ENCODE results near the gene PLN. TPM values are rescaled to one million over a fixed set of nuclear protein-coding genes. Genes with fewer than 3 reads are reported as not detected.

PLN gene
- total RNA-seq, 2 donors from 2014 or later = 382 to 468 TPM

DNA sequence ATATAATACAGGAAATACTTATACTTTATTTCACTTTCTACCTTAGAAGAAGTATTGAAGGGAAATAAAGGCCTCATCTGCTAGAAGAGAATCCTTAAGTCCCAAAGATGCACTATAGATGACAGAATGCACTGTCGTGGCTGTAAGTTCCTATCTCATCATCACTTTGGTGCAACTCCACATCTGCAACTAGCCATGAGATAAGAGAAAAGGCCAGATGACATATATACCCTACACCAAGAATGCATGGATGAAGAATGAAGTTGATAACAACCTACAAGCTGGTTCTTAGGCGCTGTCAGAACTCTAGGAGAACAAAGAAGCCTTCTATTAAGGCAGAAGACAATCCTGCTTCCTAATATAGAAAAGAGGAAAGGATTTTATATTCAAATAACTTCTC, 11.6 kb upstream of the PLN start:
- no peaks in the 10 kb centered on the region for H3K9me3 ChIP-seq
- no peaks in the 10 kb centered on the region for H3K27me3 ChIP-seq (replicated peaks; ENCODE audit: insufficient read depth)
- DNase-seq (ENCODE audit: low spot score) (no peak), ATAC-seq (ENCODE audit: insufficient number of reproducible peaks, low FRiP score, low read depth) (no peak)
- TF ChIP-seq CTCF (IDR thresholded peaks at IDR 0.05) = no peak
- H3K27ac ChIP-seq = peak overlapping the region; percentile 29 to 59
- H3K4me1 ChIP-seq (ENCODE audit: control insufficient read depth in 1 of 2, low read depth in 2 of 2) = peaks cover 24 to 37% of the 10 kb centered on the region in 2 donors
- H3K36me3 ChIP-seq = no peaks in the 10 kb centered on the region
- no peak overlapping the region for H3K4me3 ChIP-seq

DNA sequence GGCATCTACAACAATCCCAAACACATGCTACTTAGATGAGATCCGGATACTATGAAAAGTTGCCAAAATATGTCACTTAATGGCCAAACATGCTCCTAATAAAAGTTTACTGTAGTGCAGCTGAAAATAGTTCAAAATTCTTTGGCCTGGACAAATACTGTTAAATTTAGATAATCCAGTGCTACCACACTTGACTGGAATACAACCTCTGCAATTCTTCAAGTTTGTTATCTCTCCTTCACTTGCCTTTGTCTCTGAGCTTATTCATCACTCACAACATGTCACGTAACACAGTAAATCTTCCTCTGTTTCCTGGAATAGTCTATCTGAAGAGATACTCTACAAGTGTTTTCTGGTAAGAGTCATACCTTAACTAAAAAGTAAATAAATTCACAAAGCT, 10.5 kb upstream of the PLN start:
- Histone ChIP-seq H3K4me1 (ENCODE audit: control insufficient read depth in 1 of 2, low read depth in 2 of 2) (peaks cover 30 to 48% of the 10 kb centered on the region in 2 donors), H3K9me3 (no peaks in the 10 kb centered on the region), H3K4me3 (peak overlapping the region; percentile 2), H3K27ac (peak overlapping the region in 1 of 2 donors; percentile 59), H3K27me3 (replicated peaks; ENCODE audit: insufficient read depth) (no peaks in the 10 kb centered on the region), H3K36me3 (no peaks in the 10 kb centered on the region)
- DNase-seq (ENCODE audit: low spot score) (no peak), ATAC-seq (ENCODE audit: insufficient number of reproducible peaks, low FRiP score, low read depth) (no peak)
- TF ChIP-seq CTCF (IDR thresholded peaks at IDR 0.05) = no peak

GRCh38 chr6:118542184-118542952, 5.7 kb upstream of the PLN start:
- no peaks in the 10 kb centered on the region for H3K9me3 ChIP-seq
- no peak for ATAC-seq (ENCODE audit: insufficient number of reproducible peaks, low FRiP score, low read depth)
- peaks cover 27 to 73% of the 10 kb centered on the region in 2 donors for H3K4me1 ChIP-seq (ENCODE audit: control insufficient read depth in 1 of 2, low read depth in 2 of 2)
- peak overlapping the region in 1 of 2 donors; percentile 64 for H3K27ac ChIP-seq
- no peak overlapping the region for H3K4me3 ChIP-seq
- H3K36me3 ChIP-seq = no peaks in the 10 kb centered on the region
- no peak for DNase-seq (ENCODE audit: low spot score)
- H3K27me3 ChIP-seq (replicated peaks; ENCODE audit: insufficient read depth) = no peaks in the 10 kb centered on the region
- TF ChIP-seq CTCF (IDR thresholded peaks at IDR 0.05) = no peak

GRCh38 chr6:118544105-118544504, 4.0 kb upstream of the PLN start:
- Histone ChIP-seq H3K27me3 (replicated peaks; ENCODE audit: insufficient read depth) (no peaks in the 10 kb centered on the region), H3K36me3 (no peaks in the 10 kb centered on the region), H3K4me1 (ENCODE audit: control insufficient read depth in 1 of 2, low read depth in 2 of 2) (peaks cover 12 to 65% of the 10 kb centered on the region in 2 donors), H3K27ac (peak overlapping the region; percentile 89 to 90), H3K4me3 (peak overlapping the region; percentile 27), H3K9me3 (no peaks in the 10 kb centered on the region)
- no peak for ATAC-seq (ENCODE audit: insufficient number of reproducible peaks, low FRiP score, low read depth)
- no peak for TF ChIP-seq CTCF (IDR thresholded peaks at IDR 0.05)
- DNase-seq (ENCODE audit: low spot score) = no peak

DNA sequence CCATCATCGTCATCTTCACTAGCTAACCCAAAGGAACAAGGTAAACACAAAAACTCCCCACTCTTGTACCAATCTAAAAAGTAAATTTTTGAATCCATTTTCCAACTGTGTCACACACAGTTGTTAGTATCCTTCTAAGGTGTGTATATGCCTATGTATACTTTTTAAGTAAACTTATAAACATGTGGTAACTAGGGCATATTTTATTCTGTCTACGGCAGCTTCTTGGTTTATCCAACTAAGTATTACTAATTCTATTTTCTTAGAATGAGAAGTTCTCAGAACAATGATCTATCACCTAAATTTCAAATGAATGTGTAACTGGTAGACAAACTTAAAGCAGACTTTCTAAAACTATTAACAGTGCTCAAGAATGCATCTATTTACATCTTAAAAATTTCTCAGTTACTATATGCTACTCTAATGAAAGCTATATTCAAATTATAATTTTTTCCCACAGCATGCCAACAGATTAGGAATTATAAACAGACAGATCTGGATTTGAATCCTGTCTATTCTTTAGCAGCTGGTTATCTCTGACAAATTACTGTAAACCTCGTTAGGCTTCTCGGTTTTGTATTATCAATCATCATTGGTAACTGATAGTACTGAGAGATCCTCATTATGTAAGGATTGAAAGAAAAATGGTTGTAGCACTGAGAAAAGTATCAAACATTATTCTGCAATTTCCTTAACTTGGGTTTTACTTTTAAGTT, 1.8 kb upstream of the PLN start:
- Histone ChIP-seq H3K27ac (peak overlapping the region; percentile 89 to 90), H3K27me3 (replicated peaks; ENCODE audit: insufficient read depth) (no peaks in the 10 kb centered on the region), H3K9me3 (no peaks in the 10 kb centered on the region), H3K36me3 (peaks cover 3% of the 10 kb centered on the region), H3K4me1 (ENCODE audit: control insufficient read depth in 1 of 2, low read depth in 2 of 2) (peaks cover 12 to 48% of the 10 kb centered on the region in 2 donors), H3K4me3 (peak overlapping the region; percentile 79)
- no peak for TF ChIP-seq CTCF (IDR thresholded peaks at IDR 0.05)
- DNase-seq (ENCODE audit: low spot score) (no peak), ATAC-seq (ENCODE audit: insufficient number of reproducible peaks, low FRiP score, low read depth) (no peak)

Data from thoracic aorta (tissue), 2 donors.